GM19455 (cell line): ENCODE measurements around the gene CDKN3.
"Not testable (repeated sequence)": the region's sequence is repeated elsewhere in the genome, so short reads cannot be mapped to it uniquely, and the experiment has no call there.

Experiments used
- ATAC-seq: cut with Tn5 transposase; IDR thresholded peaks from one replicate; pipeline ENCODE4 v1.9.1; 2021; ENCODE audit not compliant: unreplicated experiment

CDKN3 gene

DNA sequence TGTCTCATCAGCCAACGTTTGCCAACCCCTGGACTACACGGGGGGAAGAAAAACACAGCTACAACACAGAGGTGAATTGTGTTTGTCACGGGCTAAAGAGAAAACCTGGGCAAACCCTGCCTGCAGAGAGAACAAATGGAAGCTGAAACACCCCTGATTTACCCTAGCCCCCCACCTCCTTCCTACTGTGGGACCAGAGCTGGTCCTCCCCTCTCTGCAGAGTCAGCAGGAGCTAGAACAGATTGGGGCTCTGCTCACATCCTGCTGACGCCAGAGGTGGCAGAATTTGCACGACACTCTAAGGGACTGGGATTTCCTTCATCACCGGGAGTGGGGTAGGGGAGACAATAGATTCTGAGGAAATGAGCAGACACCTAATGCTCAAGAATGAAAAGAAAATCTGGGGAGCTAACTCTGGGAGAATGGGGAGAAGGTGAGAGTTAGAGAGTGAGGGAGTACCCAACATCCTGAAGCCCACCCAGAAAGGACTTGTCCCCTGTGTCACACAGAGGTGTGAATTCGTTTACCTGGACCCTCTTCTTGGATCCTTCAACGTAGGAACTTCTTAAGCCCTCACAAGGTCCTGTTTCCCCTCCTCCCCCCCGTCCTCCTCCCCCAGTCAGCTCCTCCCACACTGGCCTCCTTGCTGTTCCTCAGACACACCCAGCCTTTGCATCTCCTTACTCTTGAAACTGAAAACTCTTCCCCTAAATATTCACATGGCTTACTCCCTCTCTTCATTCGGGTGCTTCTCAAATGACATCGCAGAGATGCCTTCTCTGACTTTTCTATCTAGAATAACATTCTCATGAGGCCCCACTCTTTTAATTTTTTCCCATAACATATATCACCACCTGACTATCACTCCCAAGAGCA lies 26.2 kb upstream of the CDKN3 start:
- no peak for ATAC-seq

DNA sequence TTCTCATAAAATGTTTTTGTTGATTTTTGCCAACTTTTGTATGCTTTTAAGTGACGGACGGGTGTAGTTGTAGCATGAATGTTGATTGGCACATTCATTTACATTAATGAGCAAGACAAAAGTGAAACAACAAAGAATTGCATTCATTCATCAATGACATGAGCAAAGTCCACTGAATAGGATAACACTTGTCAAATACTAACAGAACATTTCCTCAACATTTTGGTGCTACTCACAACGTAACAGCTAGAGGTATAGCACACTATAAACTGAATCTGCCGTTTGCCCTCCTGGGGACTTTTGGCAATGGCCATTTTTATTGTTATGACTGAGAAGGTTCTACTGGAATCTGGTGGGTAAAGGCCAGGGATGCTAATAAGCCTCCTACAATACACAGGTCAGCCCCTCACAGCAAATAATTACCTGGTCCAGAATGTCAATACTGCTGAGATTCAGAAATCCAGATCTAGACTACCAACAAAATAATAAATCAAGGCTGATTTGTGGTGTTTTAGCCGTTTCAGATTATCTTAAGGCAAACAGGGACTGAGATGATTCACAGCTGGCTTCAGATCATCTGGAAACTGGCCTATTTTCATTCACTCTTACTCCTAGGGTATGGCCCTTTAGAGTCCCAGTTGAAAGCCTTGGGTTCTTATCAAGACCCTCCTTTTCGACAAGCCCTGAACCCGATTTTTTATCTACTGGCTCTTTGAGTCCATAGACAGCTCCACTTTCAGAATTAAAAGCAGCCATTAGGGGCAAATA lies 22.5 kb upstream of the CDKN3 start:
- ATAC-seq, result no peak

DNA sequence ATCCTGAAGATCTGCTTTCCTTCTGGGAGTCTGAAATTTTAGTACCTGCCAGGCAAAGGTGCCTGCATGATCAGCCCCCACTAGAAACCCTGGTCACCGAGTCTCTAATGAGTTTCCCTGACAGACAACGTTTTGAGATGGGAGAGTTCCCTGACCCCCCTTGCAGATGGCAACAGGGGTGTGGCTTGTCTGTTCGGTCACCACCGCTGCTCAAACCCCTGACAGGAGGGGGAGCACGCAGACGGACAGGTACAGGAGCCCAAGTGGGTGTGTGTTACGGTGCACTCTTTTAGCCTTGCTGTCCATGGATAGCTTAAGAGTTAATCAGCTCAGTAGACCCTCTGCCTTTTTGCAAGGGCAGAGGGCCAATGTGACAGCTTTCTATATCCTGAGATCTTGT lies 19.3 kb upstream of the CDKN3 start:
- no peak for ATAC-seq

DNA sequence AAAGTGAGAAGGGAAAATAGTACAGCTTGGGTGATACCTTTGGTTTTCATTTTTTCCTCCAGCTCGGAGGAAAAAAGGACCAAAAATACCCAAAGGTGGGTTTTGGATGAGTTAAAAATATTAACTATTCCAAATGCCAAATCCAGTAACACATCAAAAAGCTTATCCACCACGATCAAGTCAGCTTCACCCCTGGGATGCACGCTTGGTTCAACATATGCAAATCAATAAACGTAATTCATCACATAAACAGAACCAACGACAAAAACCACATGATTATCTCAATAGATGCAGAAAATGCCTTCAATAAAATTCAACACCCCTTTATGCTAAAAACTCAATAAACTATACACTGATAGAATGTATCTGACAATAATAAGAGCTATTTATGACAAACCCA lies 17.9 kb upstream of the CDKN3 start:
- ATAC-seq, result not testable (repeated sequence)

DNA sequence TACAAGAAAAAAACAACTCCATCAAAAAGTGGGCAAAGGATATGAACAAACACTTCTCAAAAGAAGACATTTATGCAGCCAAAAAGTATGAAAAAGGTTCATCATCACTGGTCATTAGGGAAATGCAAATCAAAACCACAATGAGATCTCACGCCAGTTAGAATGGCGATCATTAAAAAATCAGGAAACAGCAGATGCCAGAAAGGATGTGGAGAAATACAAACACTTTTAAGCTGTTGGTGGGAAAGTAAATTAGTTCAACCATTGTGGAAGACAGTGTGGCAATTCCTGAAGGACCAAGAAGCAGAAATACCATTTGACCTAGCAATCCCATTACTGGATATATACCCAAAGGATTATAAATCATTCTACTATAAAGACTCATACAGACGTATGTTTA lies 16.2 kb upstream of the CDKN3 start:
- ATAC-seq, result not testable (repeated sequence)

DNA sequence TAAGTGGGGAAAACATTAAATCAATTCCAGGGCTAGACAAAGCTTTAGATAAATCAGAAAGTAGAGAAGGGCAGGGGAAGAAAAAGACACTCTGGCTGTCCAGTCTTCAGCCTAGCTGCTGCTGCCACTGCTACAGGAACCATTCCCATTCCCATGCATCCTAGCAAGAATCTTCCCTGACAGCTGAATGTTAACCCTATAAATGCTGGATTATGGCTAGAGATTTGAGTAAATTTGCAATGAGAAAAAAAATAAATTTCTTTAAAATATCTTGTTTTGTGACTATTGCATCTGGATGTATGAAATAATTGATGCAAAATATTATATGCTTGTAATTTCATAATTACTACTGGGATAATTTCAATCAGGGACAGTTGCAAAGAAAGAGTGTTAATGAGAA lies 15.0 kb upstream of the CDKN3 start:
- no peak for ATAC-seq

DNA sequence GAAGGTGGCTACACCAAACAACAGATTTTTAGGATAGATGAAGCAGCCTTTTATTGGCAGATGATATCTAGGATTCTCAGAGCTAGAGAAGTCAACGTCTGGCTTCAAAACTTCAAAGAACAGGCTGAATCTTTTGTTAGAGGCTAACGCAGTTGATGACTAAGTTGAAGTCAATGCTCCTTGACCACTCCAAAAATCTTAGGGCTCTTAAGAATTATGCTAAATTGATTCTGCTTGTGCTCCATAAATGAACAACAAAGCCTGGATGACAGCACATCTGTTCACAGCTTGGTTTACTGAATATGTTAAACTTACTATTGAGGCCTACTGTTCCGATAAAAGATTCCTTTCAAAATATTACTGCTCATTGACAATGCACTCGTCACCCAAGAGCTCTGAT lies 13.0 kb upstream of the CDKN3 start:
- no peak for ATAC-seq

DNA sequence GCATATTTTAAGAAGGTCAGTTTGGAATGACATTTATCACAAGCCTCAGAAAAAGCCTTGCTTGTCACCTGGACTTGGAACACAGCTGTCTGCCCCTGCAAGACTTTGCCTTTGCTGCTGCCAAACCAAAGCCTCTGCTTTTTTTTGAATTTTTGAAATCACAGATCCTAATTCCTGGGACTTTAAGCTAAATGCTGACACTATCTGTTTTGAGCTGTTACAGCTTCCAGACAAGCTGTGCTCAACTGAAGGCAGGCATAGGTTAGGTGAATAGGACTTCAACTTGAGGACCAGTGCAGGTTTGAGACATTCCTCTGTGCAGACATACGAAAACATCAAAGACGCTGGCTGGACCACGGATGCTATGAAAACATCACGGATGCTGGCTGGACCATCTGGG lies 11.3 kb upstream of the CDKN3 start:
- ATAC-seq, result no peak

DNA sequence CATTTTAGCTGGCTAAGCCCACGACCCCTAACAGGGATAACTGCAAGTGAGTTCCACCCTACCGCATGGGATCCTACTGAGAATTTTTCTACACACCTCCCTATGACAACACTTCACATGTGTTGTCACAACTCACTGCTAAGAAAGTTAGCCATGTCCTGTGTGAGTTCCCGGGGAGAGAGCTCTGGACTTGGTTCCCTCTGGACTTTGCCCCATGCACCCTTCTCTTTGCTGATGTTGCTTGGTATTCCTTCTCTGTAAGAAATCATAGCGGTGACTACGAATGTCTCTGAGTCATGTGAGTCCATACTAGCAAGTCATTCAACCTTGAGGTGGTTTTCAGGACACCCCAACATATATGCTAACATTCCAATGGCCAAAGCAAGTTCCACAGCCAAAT lies 9.5 kb upstream of the CDKN3 start:
- ATAC-seq, result no peak

DNA sequence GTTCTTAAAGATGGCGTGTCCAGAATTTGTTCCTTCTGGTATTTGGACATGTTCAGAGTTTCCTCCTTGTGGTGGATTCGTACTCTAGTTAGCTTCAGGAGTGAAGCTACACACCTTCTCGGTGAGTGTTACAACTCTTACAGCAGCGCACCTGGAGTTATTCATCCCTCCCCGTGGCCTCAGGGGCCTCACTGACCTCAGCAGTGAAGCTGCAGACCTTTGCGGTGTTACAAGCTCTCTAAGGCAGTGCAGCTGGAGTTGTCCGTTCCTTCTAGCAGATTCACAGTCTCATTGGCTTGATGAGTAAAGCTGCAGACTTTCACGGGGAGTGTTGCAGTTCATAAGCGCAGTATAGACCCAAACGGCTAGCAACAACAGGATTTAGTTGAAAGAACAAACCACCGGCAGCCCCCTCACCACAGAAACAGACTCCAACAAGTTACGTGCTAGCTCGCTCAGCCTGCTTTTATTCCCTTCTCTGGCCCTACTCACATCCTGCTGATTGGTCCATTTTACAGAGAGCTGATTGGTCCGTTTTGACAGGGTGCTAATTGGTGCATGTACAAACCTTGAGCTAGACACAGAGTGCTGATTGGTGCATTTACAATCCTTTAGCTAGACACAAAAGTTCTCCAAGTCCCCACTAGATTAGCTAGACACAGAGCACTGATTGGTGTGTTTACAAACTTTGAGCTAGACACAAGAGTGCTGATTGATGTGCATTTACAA lies 4.5 kb upstream of the CDKN3 start:
- no peak for ATAC-seq

DNA sequence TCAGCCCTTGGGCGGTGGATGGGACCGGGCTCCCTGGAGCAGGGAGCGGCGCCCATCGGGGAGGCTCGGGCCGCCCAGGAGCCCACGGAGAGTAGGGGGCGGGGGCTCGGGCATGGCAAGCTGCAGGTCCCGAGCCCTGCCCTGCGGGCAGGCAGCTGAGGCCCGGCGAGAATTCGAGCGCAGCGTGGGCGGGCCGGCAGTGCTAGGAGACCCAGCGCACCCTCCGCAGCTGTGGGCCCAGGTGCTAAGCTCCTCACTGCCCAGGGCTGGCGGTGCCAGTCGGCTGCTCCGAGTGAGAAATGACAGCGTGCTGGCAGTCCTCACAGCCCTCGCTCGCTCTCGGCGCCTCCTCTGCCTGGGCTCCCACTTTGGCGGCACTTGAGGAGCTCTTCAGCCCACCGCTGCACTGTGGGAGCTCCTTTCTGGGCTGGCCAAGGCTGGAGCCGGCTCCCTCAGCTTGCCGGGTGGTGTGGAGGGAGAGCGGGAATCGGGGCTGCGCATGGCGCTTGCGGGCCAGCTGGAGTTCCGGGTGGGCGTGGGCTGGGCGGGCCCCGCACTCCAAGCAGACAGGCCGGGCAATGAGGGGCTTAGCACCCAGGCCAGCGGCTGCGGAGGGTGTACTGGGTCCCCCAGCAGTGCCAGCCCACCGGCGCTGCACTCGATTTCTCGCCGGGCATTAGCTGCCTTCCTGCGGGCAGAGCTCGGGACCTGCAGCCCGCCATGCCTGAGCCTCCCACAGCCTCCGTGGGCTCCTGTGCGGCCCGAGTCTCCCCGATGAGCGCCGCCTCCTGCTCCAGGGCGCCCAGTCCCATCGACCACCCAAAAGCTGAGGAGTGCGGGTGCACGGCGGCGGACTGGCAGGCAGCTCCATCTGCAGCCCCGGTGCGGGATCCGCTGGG lies 3.6 kb upstream of the CDKN3 start:
- not testable (repeated sequence) for ATAC-seq

DNA sequence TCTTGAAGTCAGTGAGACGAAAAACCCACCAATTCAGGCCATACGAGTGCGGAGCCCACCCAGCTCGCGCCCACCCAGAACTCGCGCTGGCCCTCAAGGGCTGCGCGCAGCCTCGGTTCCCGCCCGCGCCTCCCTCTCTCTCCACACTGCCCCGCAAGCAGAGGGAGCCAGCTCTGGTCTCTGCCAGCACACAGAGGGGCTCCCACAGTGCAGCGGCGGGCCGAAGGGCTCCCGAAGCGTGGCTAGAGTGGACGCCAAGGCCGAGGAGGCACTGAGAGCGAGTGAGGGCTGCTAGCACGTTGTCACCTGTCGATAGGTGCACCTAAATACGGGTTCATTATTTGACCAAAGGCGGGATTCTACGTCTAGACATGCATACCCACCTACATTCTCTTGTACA lies 2.2 kb upstream of the CDKN3 start:
- ATAC-seq, result no peak

DNA sequence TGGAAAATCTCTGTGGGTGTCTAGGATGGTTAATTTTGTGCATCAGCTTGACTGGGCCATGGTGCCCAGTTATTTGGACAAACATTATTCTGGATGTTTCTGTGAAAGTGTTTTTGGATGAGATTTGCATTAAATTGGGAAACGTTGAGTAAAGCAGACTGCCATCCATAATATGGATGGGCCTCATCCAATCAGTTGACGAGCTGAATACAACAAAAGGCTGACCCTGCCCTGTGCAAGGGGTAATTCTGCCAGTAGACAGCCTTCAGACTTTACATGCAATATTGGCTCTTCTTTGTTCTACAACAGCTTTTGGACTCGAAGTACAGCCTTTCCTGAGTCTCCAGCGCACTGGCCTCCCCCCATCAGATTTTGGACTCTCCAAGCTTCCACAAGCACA lies 1.5 kb upstream of the CDKN3 start:
- no peak for ATAC-seq

DNA sequence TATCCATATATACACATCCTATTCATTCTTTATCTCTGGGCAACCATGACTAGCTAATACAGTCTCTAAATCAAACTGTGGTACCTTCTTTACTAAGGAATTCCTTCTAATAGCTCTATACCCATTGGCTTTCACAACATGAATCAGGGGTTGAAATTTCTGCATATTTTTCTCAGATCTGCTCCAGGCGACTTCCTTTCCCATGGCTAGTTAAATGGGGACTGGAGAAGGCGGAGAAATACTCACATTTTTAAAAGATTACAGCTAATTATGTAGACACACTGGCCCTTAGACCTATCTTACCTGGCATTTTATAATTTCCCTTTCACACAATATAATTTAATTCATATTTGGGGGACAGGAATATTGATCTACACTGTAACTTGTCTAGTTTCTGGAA lies 1.1 kb upstream of the CDKN3 start:
- no peak for ATAC-seq

DNA sequence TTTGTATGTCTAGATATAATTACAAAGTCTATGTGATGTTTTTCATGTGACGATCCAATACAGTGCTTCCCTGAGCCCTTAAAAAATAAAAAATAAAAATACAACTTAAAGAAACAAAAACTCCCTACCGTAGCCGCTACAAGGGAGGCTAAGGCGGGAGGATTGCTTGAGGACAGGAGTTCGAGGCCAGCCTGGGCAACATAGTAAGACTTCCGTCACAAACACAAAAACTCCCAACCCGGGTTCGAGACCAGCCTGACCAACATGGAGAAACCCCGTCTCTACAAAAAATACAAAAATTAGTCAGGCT lies 669 bp upstream of the CDKN3 start:
- ATAC-seq, result no peak

DNA sequence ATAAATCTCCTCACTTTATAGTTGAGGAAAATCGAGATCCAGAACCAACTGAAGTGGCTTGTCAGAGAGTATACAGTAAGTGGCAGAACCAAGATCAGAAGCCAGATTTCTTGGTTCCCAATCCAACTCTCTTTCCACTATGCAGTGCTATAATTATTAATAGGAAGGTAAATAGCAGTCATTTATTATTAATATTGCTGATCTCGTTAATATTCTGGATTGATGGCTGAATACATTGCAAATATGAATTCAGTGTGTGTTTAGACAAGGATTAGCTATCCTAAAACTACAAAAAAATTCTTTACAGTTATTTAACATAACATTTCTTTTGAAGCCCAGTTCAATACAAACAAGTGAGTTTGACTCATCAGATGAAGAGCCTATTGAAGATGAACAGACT lies 2.8 kb downstream of the CDKN3 start:
- ATAC-seq, result no peak

DNA sequence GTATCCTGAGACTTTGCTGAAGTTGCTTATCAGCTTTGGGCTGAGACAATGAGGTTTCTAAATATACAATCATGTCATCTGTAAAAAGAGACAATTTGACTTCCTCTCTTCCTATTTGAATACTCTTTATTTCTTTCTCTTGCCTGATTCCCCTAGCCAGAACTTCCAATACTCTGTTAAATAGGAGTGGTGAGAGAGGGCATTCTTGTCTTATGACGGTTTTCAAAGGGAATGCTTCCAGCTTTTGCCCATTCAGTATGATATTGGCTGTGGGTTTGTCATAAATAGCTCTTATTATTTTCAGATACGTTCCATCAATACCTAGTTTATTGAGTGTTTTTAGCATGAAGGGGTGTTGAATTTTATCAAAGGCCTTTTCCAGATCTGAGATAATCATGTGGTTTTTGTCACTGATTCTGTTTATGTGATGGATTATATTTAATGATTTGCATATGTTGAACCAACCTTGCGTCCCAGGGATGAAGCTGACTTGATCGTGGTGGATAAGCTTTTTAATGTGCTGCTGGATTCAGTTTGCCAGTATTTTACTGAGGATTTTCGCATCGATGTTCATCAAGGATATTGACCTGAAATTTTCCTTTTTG lies 6.7 kb downstream of the CDKN3 start:
- not testable (repeated sequence) for ATAC-seq

DNA sequence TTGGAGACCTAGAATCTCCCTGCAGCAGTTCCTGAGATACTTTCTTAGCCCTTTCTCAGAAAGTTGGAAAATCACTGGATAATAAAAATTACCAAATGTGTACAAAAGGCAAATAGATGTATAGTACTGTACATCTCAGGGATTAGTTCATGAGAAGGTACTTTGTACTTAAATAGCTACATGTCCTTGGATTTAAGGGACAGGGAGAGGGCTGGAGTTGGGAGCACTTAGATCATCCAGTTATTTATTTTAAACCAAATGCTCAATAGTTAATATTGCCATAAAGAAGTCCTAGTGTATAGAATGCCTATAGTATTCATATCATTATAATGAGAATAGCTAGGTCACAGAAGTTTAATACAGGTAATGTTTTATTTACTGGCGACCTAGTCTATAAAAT lies 13.4 kb downstream of the CDKN3 start:
- no peak for ATAC-seq

DNA sequence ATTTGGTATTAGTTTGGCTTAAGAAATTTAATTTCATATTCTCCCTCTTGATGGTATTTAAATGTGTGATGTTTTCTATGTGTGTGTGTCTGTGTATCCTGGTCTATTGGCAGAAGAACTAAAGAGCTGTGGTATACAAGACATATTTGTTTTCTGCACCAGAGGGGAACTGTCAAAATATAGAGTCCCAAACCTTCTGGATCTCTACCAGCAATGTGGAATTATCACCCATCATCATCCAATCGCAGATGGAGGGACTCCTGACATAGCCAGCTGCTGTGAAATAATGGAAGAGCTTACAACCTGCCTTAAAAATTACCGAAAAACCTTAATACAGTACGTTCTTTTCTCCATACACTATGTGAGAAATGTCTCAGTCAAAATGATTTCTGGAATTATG lies 14.6 kb downstream of the CDKN3 start:
- ATAC-seq, result no peak

DNA sequence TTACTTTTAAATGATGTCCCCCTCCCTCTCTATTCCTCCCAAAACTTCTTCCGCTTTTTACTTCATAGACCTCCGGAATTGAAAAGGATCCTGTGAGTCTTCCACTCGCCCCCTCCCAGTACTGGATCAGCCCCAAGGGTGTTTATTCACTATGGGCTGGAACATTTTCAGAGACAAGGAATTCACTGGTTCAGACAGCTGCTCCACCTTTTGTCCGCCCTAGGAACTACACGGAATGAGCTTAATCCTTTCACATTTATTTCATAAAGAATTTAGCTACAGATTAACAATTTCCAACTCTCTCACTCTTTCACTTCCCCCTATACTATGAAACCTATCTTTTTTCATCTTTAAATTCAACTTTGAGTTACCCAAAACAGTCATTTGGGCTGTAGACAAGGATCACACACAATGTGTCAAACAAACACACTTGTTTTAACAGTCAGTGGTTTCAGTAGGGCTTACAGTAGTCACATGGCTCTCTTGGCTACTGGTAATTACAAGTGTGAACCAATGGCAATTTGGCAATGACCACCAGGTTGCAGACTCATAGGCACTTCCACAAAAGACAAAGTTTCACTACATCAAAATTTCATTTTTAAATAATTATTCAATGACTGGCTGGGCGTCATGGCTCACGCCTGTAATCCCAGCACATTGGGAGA lies 23.8 kb downstream of the CDKN3 start:
- no peak for ATAC-seq
